Measurements from ENCODE around the gene NPPA. TPM values are rescaled to one million over a fixed set of nuclear protein-coding genes. Genes with fewer than 3 reads are reported as not detected.

NPPA gene
- total and polyA plus RNA-seq, 10 of the 15 experiments (the other 5 are each of a cell fraction or from before 2014, with no cell fraction given) = 0.31 to 0.39 TPM; not detected in 8

DNA sequence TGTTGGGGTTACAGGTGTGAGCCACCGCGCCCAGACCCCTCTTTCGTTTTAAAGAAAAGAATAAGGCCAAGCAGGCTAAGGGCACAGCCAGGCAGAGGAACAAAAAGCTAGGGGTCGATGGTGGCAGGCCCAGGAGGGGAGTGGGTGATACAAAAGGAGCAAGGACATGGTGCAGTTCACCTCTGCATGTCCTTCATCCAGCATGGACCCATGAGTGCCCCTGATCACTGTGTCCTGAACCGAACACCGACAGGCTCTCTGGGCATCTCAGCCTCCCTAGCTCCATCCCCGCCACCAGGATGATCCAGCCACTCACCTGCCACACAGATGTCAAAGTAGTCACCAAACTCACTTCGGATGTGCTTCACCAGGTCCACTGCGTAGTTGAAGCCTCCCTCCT lies 47.7 kb downstream of the NPPA start:
- SMC1A ChIA-PET (ENCODE audit: uncharacterized antibody, unreplicated experiment) = no interaction called here
- 90% methylated on average over 9 of the region's 9 CpGs for WGBS (ENCODE audit: insufficient coverage, insufficient replicate concordance, low lambda C conversion rate, missing lambda C conversion rate)
- Histone ChIP-seq H3K4me3 (no peak overlapping the region), H3K4me2 (ENCODE audit: control insufficient read depth, insufficient read depth) (no peak overlapping the region), H3K9me3 (replicated peaks; ENCODE audit: control insufficient read depth, insufficient read depth, low read length) (no peaks in the 10 kb centered on the region), H3K27ac (ENCODE audit: control insufficient read depth, insufficient read depth) (no peak overlapping the region), H4K20me1 (ENCODE audit: control insufficient read depth, insufficient read depth) (no peaks in the 10 kb centered on the region), H2AFZ (ENCODE audit: control insufficient read depth, low read depth, low read length) (no peak overlapping the region), H3K4me1 (ENCODE audit: control insufficient read depth, insufficient read depth, low read length) (peaks cover 8% of the 10 kb centered on the region), H3K36me3 (ENCODE audit: control insufficient read depth in 2 of 2, insufficient read depth in 2 of 2, low read length in 1 of 2) (peaks cover 0 to 5% of the 10 kb centered on the region in 2 experiments; a peak in 3 of 4 replicates), H3K27me3 (replicated peaks in 1 of 2; ENCODE audit: control insufficient read depth in 2 of 2, insufficient read depth in 2 of 2, low read length in 1 of 2) (no peaks in the 10 kb centered on the region), H3K79me2 (ENCODE audit: control insufficient read depth, insufficient read depth, low read length) (peaks cover 7% of the 10 kb centered on the region), H3K9ac (ENCODE audit: control insufficient read depth, insufficient read depth, low read length) (no peak overlapping the region)
- no peak for TF ChIP-seq BRCA1 (IDR thresholded peaks at IDR 0.05; ENCODE audit: low read depth, low read length)
- TF ChIP-seq WRNIP1 (IDR thresholded peaks at IDR 0.05; ENCODE audit: borderline replicate concordance, low read depth, low read length) = no peak
- no peak for TF ChIP-seq SP1 (IDR thresholded peaks at IDR 0.05; ENCODE audit: low read depth, low read length)
- in situ Hi-C loops (cut with MboI) (no loop called here), intact Hi-C loops (cut with micrococcal nuclease; ENCODE audit: unreplicated experiment) (no loop called here)
- ATAC-seq (no peak), FAIRE-seq (no peak), DNase-seq (ENCODE audit: low read depth, low spot score) (no peak)
- BruUV-seq (replicated peaks) = no TSS peak
- POLR2A ChIA-PET = no interaction called here
- CTCF ChIA-PET = no interaction called here
- RAD21 ChIA-PET (ENCODE audit: unreplicated experiment) = no interaction called here

DNA sequence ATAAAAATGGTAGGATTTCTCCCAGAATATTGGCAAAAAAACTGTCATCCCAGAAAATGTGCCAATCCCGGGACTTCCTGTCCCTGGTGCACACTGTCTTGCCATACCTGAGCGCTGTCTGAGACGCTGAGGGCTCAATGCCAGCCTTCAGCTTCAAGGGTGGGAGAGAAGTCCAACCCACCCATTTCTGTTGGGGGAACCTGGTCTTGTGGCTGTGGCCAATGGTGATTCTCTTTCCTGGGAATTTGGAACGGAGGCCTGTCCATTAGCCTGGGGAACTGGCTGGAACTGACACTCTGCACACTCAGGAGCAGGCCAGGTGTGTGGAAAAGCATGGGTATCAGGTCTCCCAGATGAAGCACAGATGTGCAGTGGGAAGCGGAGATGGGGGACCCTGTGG lies 48.5 kb downstream of the NPPA start:
- SMC1A ChIA-PET (ENCODE audit: uncharacterized antibody, unreplicated experiment) = no interaction called here
- CTCF ChIA-PET = interaction anchor here (3.5 kb wide), 1 partner anchor 12 kb away, joined by 24 read pairs; no protein-coding TSS in a partner anchor
- ATAC-seq = no peak
- no peak overlapping the region for H3K27ac ChIP-seq (ENCODE audit: control insufficient read depth, insufficient read depth)
- no peak overlapping the region for H2AFZ ChIP-seq (ENCODE audit: control insufficient read depth, low read depth, low read length)
- no peak overlapping the region for H3K9ac ChIP-seq (ENCODE audit: control insufficient read depth, insufficient read depth, low read length)
- H3K4me2 ChIP-seq (ENCODE audit: control insufficient read depth, insufficient read depth) = no peak overlapping the region
- no peaks in the 10 kb centered on the region for H3K27me3 ChIP-seq (replicated peaks in 1 of 2; ENCODE audit: control insufficient read depth in 2 of 2, insufficient read depth in 2 of 2, low read length in 1 of 2)
- BruUV-seq (replicated peaks) = no TSS peak
- RAD21 ChIA-PET (ENCODE audit: unreplicated experiment) = no interaction called here
- H3K4me3 ChIP-seq = no peak overlapping the region
- FAIRE-seq = no peak
- POLR2A ChIA-PET = no interaction called here
- peaks cover 2% of the 10 kb centered on the region for H3K79me2 ChIP-seq (ENCODE audit: control insufficient read depth, insufficient read depth, low read length)
- peaks cover 8% of the 10 kb centered on the region for H3K4me1 ChIP-seq (ENCODE audit: control insufficient read depth, insufficient read depth, low read length)
- intact Hi-C loops (cut with micrococcal nuclease; ENCODE audit: unreplicated experiment) (no loop called here), in situ Hi-C loops (cut with MboI) (no loop called here)
- 88% methylated on average over 5 of the region's 5 CpGs for WGBS (ENCODE audit: insufficient coverage, insufficient replicate concordance, low lambda C conversion rate, missing lambda C conversion rate)
- H4K20me1 ChIP-seq (ENCODE audit: control insufficient read depth, insufficient read depth) = no peaks in the 10 kb centered on the region
- DNase-seq (ENCODE audit: low read depth, low spot score) = no peak
- peaks cover 0 to 5% of the 10 kb centered on the region in 2 experiments; a peak in 3 of 4 replicates for H3K36me3 ChIP-seq (ENCODE audit: control insufficient read depth in 2 of 2, insufficient read depth in 2 of 2, low read length in 1 of 2)
- no peaks in the 10 kb centered on the region for H3K9me3 ChIP-seq (replicated peaks; ENCODE audit: control insufficient read depth, insufficient read depth, low read length)
- no peak for TF ChIP-seq FOXM1 (IDR thresholded peaks at IDR 0.05; ENCODE audit: low read depth, low read length)
- TF ChIP-seq, protein P1, sequence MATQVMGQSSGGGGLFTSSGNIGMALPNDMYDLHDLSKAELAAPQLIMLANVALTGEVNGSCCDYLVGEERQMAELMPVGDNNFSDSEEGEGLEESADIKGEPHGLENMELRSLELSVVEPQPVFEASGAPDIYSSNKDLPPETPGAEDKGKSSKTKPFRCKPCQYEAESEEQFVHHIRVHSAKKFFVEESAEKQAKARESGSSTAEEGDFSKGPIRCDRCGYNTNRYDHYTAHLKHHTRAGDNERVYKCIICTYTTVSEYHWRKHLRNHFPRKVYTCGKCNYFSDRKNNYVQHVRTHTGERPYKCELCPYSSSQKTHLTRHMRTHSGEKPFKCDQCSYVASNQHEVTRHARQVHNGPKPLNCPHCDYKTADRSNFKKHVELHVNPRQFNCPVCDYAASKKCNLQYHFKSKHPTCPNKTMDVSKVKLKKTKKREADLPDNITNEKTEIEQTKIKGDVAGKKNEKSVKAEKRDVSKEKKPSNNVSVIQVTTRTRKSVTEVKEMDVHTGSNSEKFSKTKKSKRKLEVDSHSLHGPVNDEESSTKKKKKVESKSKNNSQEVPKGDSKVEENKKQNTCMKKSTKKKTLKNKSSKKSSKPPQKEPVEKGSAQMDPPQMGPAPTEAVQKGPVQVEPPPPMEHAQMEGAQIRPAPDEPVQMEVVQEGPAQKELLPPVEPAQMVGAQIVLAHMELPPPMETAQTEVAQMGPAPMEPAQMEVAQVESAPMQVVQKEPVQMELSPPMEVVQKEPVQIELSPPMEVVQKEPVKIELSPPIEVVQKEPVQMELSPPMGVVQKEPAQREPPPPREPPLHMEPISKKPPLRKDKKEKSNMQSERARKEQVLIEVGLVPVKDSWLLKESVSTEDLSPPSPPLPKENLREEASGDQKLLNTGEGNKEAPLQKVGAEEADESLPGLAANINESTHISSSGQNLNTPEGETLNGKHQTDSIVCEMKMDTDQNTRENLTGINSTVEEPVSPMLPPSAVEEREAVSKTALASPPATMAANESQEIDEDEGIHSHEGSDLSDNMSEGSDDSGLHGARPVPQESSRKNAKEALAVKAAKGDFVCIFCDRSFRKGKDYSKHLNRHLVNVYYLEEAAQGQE (IDR thresholded peaks at IDR 0.05; ENCODE audit: low read depth, low read length) = no peak
- no peak for TF ChIP-seq EP300 (IDR thresholded peaks at IDR 0.05; ENCODE audit: borderline replicate concordance in 1 of 2, control insufficient read depth in 1 of 2, low read depth in 2 of 2, low read length in 2 of 2)
- no peak for TF ChIP-seq STAT3 (IDR thresholded peaks at IDR 0.05; ENCODE audit: low read depth, low read length)
- no peak for TF ChIP-seq NFIC (IDR thresholded peaks at IDR 0.05; ENCODE audit: low read depth, low read length)
- no peak for TF ChIP-seq FOXK2 (IDR thresholded peaks at IDR 0.05)
- TF ChIP-seq, protein P2, sequence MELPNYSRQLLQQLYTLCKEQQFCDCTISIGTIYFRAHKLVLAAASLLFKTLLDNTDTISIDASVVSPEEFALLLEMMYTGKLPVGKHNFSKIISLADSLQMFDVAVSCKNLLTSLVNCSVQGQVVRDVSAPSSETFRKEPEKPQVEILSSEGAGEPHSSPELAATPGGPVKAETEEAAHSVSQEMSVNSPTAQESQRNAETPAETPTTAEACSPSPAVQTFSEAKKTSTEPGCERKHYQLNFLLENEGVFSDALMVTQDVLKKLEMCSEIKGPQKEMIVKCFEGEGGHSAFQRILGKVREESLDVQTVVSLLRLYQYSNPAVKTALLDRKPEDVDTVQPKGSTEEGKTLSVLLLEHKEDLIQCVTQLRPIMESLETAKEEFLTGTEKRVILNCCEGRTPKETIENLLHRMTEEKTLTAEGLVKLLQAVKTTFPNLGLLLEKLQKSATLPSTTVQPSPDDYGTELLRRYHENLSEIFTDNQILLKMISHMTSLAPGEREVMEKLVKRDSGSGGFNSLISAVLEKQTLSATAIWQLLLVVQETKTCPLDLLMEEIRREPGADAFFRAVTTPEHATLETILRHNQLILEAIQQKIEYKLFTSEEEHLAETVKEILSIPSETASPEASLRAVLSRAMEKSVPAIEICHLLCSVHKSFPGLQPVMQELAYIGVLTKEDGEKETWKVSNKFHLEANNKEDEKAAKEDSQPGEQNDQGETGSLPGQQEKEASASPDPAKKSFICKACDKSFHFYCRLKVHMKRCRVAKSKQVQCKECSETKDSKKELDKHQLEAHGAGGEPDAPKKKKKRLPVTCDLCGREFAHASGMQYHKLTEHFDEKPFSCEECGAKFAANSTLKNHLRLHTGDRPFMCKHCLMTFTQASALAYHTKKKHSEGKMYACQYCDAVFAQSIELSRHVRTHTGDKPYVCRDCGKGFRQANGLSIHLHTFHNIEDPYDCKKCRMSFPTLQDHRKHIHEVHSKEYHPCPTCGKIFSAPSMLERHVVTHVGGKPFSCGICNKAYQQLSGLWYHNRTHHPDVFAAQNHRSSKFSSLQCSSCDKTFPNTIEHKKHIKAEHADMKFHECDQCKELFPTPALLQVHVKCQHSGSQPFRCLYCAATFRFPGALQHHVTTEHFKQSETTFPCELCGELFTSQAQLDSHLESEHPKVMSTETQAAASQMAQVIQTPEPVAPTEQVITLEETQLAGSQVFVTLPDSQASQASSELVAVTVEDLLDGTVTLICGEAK (IDR thresholded peaks at IDR 0.05; ENCODE audit: borderline replicate concordance) = no peak
- no peak for TF ChIP-seq TBL1XR1 (IDR thresholded peaks at IDR 0.05; ENCODE audit: low read depth, low read length)

Data from GM12878 (cell line).